ENCODE data around the gene PRKG2.

The PRKG2 gene

GRCh38 chr4:81093720-81094401 is 121.2 kb downstream of the PRKG2 start:
- no peak for DNase-seq

- DNase-seq, result no peak
Measured at GRCh38 chr4:81085979-81086378, 129.0 kb downstream of the PRKG2 start.

GRCh38 chr4:81085291-81085690 is 129.7 kb downstream of the PRKG2 start:
- DNase-seq, result no peak

- no peak for DNase-seq
Measured at GRCh38 chr4:81084634-81085033, 130.4 kb downstream of the PRKG2 start.

GRCh38 chr4:81084029-81084428 is 131.0 kb downstream of the PRKG2 start:
- peak in 1 of 2 experiments; percentile 5 for DNase-seq

GRCh38 chr4:81081156-81081555 is 133.9 kb downstream of the PRKG2 start:
- DNase-seq, result no peak

- DNase-seq, result no peak
Measured at GRCh38 chr4:81071013-81071412, 144.0 kb downstream of the PRKG2 start.

- DNase-seq, result peak; percentile 70 to 84
Measured at GRCh38 chr4:81069706-81070331, 145.2 kb downstream of the PRKG2 start.

GRCh38 chr4:81065446-81065845 is 149.6 kb downstream of the PRKG2 start:
- DNase-seq, result no peak

GRCh38 chr4:81062001-81062400 is 153.0 kb downstream of the PRKG2 start:
- DNase-seq, result no peak

GRCh38 chr4:81061344-81061730 is 153.7 kb downstream of the PRKG2 start:
- DNase-seq, result no peak

- DNase-seq, result no peak
Measured at GRCh38 chr4:81060587-81061343, 154.3 kb downstream of the PRKG2 start.

- no peak for DNase-seq
Measured at GRCh38 chr4:81058621-81059020, 156.4 kb downstream of the PRKG2 start.

- peak; percentile 8 to 49 for DNase-seq
Measured at GRCh38 chr4:81052119-81053068, 162.6 kb downstream of the PRKG2 start.

- no peak for DNase-seq
Measured at GRCh38 chr4:81049907-81050306, 165.1 kb downstream of the PRKG2 start.

- no peak for DNase-seq
Measured at GRCh38 chr4:81049330-81049729, 165.7 kb downstream of the PRKG2 start.

- no peak for DNase-seq
Measured at GRCh38 chr4:81042578-81043365, 172.2 kb downstream of the PRKG2 start.

- peak in 1 of 2 experiments; percentile 23 for DNase-seq
Measured at GRCh38 chr4:81040012-81040659, 174.9 kb downstream of the PRKG2 start.

- DNase-seq, result no peak
Measured at GRCh38 chr4:81039351-81039972, 175.6 kb downstream of the PRKG2 start.

- DNase-seq, result no peak
Measured at GRCh38 chr4:81038636-81039350, 176.2 kb downstream of the PRKG2 start.

Measured in NCI-H526 (cell line).